Inflammatory macrophage treated with lipopolysaccharide for 1 hour (primary cell): ENCODE data around the gene ADGRB3.

Experiments used
- DNase-seq, 2 donors: peaks; one replicate each; pipeline ENCODE4 v3.0.0-alpha.2; 2020 to 2022

The ADGRB3 gene

DNA sequence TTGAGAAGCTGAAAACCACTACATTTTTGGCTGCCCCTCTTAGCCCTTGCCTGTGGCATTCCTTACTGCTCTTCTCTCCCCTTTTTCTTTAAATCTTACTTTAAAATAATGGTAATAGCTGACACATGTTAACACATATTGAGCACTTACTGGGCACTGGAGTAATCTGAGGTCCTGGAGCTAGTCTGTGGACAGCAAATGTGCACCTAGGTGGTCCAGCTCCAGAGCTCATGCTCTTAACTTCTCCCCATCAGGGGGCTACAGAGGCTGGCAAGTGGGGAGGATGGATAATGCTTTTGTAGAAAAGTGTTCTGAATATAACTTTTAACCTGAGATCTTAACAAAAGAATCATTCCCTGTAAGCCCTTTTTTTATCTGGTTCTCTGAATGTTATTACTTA lies 74.8 kb downstream of the ADGRB3 start:
- DNase-seq = no peak

DNA sequence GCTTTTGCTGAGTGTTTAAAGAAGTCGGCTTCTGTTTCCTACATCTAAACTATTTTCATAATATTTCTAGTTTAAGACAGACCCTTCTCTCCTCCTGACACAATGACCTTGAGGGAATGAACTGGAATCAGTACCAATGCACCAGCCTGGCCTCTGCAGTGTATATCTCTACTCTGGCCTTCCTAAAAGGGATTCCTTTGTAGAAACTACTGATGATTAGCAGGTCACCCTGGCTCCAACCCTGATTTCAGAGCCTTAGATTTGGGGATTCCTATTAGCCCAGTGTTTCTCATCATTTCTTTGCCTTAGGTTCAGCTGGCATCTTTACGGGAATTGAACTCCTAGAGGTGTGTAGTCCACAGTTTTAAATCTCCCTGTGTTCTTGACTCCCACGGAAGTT lies 75.4 kb downstream of the ADGRB3 start:
- no peak for DNase-seq

DNA sequence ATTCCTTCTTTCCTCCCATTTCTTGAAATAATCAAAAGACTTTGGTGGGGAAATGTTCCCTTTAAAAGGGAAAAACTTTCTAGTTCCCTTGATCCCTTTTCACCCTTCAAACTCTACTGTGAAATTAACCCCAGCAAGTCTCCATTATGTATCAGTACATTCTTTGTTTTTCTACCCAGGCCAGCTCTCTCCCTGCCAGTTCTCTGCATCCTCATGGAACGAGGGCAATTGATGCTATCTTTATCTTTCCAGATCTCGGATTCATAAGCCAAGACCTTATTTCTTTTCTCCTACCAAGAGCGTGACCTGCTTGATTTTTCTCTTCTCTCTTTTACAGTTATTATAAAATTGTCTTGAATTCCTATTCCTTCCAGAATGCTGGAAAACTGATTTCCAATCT lies 75.8 kb downstream of the ADGRB3 start:
- no peak for DNase-seq

DNA sequence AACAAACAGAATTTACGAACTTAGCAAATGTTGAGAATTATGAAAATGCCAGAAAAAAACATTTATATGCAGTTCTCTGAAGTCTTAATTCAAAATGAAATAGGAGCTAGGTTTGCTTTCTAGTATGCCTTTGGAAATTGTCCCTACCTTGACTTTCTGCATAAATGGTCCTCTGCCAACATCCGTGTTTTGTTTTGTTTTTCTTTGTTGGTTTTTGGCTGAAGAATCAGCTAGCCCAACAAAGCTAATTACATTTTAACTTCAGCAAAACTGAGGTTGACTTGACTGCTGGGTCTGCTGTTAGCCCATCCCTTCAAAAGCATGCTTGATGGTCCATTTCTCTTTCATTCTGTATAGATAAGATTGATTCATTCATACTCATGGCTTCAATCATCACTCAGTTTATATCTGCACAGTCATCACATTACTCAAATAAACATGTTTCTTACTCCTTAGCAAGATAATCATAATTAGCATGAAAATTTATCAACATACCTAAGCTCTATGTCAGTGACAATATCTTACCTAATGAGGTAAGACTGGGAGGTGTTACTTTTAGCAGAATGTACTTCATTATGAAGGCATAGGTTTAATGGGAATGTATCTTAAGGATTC lies 76.4 kb downstream of the ADGRB3 start:
- DNase-seq = no peak

DNA sequence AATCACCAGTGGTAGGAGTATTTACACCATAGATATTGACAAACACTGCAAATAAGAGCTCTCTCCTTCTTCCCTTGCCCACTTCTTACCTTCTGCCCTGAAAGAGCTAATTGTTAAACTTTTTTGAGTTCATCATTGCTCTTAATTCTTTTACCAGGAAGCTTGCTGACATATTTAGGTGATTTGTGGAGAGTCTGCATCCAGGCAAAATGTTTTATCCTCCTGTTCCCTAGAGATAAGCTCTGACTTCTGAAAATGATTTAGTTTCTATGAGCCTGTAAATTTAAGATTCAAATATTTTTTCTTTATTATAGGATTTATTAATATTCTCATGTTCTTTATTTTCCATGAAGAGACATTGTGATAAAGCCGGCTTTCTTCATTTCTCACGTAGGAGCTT lies 81.5 kb downstream of the ADGRB3 start:
- no peak for DNase-seq

DNA sequence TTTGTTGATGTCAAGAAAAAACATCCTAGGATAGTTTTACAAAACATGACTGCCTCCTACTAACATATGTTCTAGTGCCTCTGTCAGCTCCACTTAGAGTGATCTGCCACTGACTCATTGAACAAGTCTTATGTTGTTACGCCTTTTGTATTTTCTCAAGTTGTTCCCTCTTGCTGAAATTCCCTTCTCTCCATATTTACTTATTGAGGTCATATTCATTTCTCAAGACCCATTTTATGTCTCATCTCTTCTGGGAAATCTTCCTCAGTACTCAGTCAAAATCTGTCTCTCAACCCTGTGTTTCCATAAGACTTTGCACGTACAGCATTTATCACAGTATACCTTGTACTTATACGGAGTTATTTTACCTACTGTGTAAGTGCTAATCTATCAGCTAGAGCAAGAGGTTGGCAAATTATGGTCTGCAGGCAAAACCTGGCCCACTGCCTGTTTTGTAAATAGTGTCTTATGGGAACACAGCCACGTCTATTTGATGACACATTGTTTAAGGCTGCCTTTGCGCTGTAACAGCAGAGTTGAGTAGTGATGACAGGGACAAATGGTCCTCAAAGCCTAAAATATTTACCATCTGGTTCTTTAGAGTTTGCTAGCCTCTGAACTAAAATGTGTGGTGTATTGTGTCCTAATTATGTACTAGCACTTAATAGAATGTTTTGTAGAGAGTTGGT lies 83.4 kb downstream of the ADGRB3 start:
- DNase-seq = no peak

DNA sequence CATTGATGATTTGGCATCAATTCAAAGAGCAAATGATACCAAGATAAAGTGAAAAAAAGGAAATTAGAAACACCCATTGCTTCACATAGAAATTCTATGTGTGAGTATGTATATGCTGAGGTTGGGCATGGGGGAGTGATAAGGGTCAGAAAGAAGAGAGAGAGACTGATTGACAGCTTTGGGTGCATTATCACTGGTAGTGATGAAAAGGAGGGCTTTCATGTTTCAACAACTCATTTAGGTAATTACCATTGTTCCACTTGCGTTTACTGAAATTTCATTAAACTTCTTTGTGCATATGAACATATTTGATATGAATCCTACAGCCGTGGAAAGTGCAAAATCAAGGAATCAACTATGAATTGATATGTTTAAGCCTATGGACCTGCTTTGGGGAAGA lies 84.7 kb downstream of the ADGRB3 start:
- no peak for DNase-seq

DNA sequence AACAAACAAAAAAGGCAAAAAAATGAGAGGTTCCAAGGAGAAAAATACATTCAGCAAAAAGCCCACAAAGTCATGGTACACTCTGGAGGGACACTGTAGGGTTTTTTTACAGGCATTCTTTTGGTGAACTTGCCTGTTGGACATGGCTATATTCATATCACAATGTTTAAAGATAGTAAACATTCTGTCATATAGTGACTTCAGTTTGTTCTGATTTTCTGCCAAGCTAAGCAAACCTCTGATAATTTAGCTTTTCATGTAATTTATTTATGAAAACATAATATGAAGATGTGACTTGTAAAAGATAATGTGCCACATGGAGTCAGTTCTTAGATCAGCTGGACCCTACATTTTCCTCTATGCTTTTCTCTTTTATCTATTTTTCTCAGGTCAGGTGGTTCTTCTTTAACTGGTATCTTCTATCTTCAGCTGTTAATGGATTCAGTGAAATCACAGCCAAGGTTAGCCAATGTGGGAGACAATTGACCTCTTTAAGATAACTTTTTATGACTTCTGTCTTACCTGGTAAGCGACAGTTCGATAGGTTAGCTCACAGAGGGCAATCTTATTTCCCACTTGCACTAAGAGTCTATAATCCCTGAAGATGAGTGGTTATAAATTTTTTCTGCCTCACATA lies 87.9 kb downstream of the ADGRB3 start:
- no peak for DNase-seq

DNA sequence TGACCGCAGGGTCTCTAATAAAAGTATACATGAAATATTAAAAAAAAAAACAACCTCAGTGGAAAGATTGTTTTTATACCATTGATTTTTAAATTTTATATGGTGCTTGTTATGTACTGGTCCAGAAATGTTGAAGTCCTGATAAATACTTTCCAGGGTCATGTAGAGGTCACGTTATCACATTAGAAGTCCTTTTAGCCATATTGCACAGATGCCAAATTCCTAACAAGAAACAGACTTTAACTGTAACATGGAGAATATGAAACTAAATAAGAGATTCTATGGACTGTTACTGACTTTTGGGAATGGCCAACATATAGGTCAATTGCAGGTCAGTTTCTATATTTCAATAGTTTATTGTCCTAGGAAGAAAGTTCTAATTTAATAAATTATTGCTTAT lies 89.0 kb downstream of the ADGRB3 start:
- DNase-seq = no peak

DNA sequence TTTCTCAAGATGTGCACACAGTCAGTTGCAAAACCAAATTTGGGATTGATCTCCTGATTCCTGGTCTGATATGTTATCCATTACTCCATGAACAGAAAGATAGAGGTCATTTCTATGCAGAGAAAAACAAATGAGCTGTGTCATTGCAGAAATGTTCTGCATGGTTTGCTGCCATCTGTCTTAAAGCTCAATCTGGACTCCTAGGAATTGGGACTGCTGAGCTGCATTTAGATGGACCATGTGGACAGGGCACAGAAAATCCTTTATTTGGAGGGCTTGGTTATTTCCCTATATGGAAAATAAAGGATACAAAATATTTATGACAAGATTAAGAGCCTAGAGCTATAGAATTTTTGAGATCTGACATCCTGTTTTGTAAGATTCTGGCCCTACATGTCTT lies 91.3 kb downstream of the ADGRB3 start:
- no peak for DNase-seq

DNA sequence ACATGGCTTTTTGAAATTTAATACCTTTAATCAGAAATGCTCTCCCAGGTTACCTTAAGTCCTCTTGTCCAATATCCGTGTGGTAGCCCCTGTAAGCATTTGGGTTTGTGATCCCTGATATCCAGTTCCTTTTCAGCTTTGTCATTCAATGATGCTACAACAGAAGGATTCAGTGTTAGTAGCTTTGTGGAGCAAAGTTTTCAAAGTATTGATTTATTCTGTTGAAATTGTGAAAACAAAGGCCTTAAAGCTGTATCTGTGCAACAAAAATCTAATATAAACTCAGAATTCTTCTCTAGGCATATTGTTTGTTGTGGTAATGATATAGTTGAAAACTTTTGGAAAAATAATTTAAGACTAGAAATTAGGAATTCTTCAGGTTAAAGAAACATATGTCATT lies 91.9 kb downstream of the ADGRB3 start:
- no peak for DNase-seq

DNA sequence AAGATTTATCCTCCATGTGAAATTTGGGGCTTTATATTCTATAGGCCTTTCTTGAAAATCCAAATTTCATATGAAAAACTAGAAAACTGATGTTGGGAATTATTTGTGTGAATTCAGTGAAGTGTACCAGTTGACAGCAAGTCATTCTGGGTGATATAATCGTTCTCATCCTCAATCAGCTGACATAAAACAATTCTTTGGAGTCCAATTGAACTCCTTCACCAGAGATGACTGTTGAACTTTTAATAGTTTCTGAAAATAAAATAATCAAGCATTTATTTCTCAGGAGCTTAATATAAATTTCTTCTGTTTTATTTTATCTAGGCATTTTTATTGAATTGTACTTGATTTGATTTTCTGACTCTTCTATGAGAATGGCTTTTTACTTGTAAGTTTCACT lies 92.6 kb downstream of the ADGRB3 start:
- no peak for DNase-seq

DNA sequence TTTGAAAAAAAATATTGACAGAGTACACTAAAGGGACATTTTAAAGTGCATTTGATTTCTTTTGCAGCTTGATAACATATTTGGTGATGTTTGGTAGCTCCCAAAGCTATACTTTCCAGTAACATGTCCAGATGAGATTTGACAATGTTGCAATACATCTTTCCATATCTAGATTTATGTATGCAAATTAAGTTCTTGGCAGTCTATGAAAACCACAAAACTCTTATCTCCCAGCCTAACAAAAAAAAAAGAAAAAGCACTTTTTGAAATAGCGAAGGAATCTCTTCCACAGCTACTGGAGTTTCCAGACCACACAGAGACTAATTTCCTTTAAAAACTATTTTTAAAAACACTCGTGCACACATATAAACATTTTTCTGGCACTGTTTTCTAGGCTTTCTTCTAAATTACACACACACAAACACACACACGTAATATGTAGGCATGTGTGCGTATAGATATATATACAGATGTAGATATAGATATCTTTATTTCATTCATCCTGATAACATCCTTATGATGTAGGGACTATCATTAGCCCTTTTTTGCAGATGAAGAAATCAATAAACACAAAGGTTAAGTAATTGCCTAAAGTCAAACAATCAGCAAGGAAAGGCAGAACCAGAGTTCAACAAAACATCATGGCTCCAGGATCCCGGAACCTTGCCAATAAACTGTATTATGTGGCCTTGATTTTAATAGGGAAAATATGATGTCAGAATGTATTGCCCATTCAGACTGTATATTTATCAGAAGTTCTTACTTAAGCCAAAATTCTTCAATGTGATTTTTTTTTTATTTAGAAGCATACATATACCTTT lies 93.3 kb downstream of the ADGRB3 start:
- DNase-seq = no peak

DNA sequence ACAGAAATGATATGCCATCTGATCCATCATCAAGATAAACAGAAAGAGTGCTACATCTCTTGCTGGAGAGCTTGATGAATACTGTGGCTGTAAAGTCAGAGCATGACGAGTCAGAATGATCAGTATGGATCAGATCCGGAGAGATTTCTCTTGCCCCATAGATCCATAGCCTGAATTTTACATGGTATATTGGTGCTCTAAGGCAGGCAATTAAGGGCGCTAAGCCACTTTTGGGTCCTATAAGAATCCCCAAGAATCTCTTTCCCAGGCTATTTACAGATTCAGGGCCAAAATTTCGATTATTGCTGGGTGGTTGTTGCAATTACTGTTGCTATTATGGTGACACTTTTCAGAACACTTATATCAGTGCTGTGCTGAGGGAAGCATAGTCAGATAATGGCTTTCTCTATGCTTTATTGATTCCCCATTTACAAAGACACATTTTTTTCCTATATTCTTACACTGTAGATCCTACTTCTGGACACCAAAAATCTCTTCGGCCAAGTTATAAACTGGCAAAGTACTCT lies 94.4 kb downstream of the ADGRB3 start:
- no peak for DNase-seq

DNA sequence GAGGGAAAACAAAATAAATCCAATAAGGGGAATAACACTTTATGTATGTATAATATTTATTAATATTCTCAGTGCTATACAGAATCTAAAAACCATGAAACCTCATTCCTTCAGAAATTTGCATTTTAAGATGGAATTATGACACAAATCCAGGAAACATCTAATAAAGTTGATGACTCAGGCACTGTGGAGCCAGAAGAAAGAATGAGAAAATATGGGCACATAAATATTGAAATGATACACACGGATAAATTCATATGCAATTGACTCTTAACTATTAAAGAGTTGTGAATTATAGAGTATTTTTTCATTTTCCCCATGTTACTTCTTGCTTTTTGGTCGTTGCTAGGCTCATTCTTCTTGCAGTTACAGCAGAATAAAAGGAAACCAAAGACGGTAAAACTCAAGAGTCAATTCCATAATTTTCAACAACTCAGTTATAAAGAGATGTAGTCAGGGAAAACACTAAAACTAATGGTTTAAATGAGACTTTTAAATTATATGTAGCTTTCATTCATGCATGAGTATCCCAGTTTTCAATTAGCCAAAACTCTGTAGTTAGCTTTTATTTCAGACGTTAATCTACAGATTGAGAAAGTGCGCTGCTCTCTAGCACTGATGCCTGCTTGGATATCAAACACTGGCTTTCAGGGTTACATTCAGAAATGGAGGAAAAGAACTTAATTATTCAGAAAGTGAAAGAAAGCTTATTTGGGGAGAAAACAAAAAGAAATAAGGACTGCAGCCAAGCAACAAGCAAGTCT lies 95.4 kb downstream of the ADGRB3 start:
- DNase-seq = no peak

DNA sequence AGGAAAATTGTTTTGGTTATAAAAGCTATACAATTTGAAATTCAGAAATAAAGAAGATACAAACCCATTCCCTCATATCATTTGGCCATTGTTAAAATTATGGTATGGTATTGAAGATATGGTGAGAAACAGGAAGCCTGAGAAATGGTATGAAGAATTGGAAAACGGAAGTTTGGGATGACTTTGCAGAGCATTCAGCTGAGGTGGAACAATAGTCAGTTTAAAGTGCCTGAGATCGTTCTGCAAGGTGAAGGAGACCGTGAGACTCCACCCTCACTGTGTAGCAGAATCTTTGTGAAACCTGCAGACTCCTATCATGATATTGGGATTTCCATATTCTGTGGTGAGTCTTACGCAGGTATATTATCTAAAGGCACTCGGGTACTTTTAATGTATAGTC lies 97.3 kb downstream of the ADGRB3 start:
- no peak for DNase-seq

DNA sequence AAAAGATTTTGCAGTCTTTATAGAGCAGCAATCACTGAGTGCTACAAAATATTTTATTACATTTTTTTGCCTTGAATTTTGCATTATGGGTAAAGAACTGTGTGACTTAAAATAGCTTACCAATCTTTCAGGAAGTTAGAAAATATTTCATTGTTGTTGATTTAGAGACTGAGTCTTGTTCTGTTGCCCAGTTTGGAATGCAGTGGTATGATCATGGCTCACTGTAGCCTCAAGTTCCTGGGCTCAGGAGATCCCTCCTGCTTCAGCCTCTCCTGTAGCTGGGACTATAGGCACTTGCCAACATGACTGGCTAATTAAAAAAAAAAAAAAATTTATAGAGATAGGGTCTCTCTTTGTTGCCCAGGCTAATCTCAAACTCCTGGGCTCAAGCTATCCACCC lies 100.8 kb downstream of the ADGRB3 start:
- DNase-seq = no peak

DNA sequence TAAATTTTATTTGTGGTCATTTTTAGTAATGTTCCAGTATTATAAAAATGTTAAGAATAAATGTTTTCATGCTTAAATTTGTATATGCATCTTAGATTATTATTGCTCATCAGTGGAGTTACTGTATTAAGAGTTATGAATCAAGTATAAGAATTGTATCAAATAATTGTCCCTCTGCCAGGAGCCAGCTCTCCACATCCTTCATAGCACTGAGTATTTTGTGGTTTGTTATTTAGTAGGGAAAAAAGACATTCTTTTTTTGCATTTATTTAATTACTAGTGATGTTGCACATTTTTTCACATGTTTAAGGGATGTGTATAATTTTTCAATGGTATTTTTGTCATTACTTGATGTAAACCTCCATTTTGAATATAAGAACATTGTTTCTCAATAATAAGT lies 102.0 kb downstream of the ADGRB3 start:
- DNase-seq = no peak

DNA sequence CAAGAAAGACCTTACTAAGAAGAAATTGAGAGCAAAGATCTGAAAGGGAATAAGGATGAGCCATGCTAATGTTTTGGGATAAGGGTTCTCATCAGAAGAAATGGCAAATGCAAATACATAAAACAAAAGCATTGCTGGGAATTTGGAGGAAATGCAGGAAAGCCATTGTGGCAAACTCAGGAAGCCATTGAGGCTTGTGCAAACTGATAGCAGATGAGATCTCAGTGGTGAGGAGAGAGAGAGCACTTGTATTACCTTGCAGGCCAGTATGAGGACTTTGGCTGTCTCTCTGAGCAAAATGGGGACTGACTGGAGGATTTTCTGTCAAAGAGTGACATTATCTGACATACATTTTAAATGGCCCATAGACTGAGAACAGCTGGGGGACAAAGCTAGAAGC lies 103.0 kb downstream of the ADGRB3 start:
- DNase-seq = no peak

DNA sequence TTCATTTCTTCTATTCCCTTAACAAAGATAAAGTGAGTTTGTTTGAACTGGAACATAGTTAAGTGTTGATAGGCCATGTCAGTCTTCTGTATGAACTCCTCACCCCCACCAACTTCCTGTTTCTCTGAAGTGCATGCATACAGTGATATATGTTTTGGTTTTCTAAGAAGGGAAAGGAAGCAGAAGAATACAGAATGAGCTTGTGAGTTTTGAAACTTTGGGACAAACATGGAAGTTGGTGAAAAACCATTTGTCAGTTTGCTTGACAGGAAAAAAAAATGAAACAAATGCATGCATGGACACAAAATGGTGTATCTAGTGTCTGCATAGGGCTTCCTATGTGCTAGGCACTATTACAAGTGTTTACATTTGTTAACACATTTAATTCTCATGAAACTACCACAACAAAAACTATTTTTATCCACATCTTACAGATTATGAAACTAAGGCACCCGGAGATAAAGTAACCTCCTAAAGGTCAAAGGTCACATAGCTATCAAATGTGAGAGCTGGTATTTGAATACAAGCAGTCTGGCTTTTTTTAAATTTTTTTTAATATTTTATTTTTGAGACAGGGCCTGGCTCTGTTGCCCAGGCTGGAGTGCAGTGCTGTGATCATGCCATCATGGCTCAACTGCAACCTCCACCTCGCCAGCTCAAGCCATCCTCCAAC lies 105.9 kb downstream of the ADGRB3 start:
- DNase-seq = peak; percentile 28 to 55

DNA sequence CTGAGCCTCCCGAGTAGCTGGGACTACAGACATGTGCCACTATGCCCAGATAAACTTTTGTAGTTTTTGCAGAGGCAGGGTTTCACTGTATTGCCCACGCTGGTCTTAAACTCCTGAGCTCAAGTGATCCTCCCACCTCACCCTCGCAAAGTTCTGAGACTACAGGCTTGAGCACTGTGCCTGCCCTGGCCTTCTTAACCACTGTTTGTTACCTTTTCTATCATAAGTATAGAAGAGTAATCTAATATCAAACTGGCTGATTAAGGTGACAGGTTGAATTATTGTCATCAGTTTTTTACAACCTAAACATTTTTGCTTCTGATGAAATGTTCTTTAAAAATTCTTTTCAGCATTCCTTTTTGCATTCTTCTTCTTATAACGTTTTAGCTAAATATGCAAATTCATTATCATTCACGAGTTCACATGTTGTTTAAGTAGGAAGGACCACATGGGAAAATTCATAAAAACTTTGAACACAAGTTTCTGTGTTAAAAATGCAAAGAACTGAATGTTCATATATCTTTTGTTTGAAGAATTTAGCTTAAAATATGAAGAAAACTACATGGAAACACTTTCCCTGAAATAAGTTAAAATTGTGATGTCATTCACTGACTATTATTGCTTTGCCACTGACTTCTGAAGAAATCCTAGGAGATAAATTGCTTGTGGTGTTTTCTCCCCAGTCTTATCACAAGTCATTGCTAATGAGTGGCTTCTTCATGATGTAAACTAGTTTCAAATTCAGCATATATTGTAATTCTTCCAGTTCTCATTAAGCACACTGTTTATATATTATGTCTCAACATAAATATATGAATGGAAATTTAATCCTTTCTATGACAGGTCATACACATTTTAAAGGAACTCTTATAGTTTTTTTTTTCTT lies 106.7 kb downstream of the ADGRB3 start:
- no peak for DNase-seq
